ENCODE results near the gene XYLT1. TPM values are rescaled to one million over a fixed set of nuclear protein-coding genes. Genes with fewer than 3 reads are reported as not detected.

The XYLT1 gene
- total and polyA plus RNA-seq, 9 of the 15 experiments (the other 6 are each of a cell fraction or from before 2014, with no cell fraction given), result 0.03 to 0.09 (median 0.08) TPM; not detected in 6

DNA sequence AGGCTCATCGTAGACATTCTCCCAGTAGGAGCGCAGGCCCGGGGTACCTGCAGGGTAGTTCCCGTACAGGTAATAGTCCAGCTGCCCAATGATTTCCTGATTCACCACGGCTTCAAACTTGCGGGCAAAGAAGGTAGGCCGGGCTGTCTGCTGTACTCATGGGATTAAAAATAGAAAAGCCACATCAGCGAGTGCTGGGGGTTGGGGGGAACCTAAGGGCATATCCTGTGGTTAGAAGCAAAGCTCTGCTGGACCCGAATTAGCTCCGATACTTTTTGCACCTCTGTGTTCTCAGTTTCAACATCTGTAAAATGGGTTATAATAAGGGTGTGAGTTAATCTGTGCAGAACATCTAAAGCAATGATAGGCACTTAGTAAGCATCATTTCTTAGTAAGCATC lies 336.2 kb downstream of the XYLT1 start:
- Histone ChIP-seq H3K4me2 (ENCODE audit: insufficient read depth, low read length) (no peak overlapping the region), H3K9me3 (replicated peaks; ENCODE audit: control insufficient read depth, insufficient read depth, low read depth, low read length) (no peaks in the 10 kb centered on the region), H3K27me3 (ENCODE audit: control insufficient read depth in 2 of 2, insufficient read depth in 2 of 2, low read length in 2 of 2) (no peaks in the 10 kb centered on the region), H3K4me1 (replicated peaks in 1 of 2; ENCODE audit: control insufficient read depth in 2 of 2, insufficient read depth in 2 of 2, low read length in 2 of 2) (no peaks in the 10 kb centered on the region), H3K36me3 (ENCODE audit: control insufficient read depth, insufficient read depth, low read length) (peaks cover 3% of the 10 kb centered on the region; the same call in 1 of the 3 replicates), H3K27ac (ENCODE audit: extremely low read depth, low read depth, low read length) (no peak overlapping the region), H2AFZ (ENCODE audit: low read depth, low read length) (no peak overlapping the region), H3K79me2 (ENCODE audit: control insufficient read depth, insufficient read depth, low read length) (no peaks in the 10 kb centered on the region), H3K9me1 (ENCODE audit: control insufficient read depth, insufficient read depth, low read length) (no peaks in the 10 kb centered on the region), H4K20me1 (replicated peaks; ENCODE audit: control insufficient read depth, insufficient read depth, low read length) (peaks cover 40% of the 10 kb centered on the region), H3K9ac (ENCODE audit: insufficient read depth in 1 of 2, low read depth in 2 of 2, low read length in 2 of 2) (no peak overlapping the region), H3K4me3 (no peak overlapping the region)
- in situ Hi-C loops (cut with MboI) (no loop called here), intact Hi-C loops (cut with micrococcal nuclease) (no loop called here)
- ChIA-PET CTCF (ENCODE audit: low intra/inter-chr PET ratio) (no interaction called here), POLR2A (no interaction called here)
- FAIRE-seq (no peak), DNase-seq (ENCODE audit: extremely low read depth in 1 of 4, low spot score in 3 of 4) (no peak), ATAC-seq (no peak)
- no TSS peak for BruUV-seq (replicated peaks)
- 76% methylated on average over 10 of the region's 10 CpGs for WGBS (ENCODE audit: insufficient coverage, low coverage, missing lambda C conversion rate)
- TF ChIP-seq RBBP5 (IDR thresholded peaks at IDR 0.05; ENCODE audit: borderline replicate concordance, insufficient read depth, low read length, poor library complexity, severe bottlenecking) (no peak), SETDB1 (IDR thresholded peaks at IDR 0.05; ENCODE audit: low read length) (no peak), ZNF551 (CRISPR knock-in tag; IDR thresholded peaks at IDR 0.05) (no peak), CC2D1A (IDR thresholded peaks at IDR 0.05) (no peak), FOXK1 (CRISPR knock-in tag; IDR thresholded peaks at IDR 0.05; ENCODE audit: borderline replicate concordance) (no peak), TBL1XR1 (IDR thresholded peaks at IDR 0.05; ENCODE audit: low read length in 2 of 2) (no peak), PRMT5 (CRISPR knock-in tag; IDR thresholded peaks at IDR 0.05) (no peak), SNIP1 (IDR thresholded peaks at IDR 0.05; ENCODE audit: low read depth) (no peak), FOXJ2 (tag; IDR thresholded peaks at IDR 0.05) (no peak), NFYB (IDR thresholded peaks at IDR 0.05; ENCODE audit: extremely low read depth, insufficient read length) (no peak), GATAD2B (IDR thresholded peaks at IDR 0.05; ENCODE audit: borderline replicate concordance) (no peak), ZNF197 (CRISPR knock-in tag; IDR thresholded peaks at IDR 0.05; ENCODE audit: low read depth) (no peak), EP400 (IDR thresholded peaks at IDR 0.05) (no peak)
- TF ChIP-seq, protein P1, sequence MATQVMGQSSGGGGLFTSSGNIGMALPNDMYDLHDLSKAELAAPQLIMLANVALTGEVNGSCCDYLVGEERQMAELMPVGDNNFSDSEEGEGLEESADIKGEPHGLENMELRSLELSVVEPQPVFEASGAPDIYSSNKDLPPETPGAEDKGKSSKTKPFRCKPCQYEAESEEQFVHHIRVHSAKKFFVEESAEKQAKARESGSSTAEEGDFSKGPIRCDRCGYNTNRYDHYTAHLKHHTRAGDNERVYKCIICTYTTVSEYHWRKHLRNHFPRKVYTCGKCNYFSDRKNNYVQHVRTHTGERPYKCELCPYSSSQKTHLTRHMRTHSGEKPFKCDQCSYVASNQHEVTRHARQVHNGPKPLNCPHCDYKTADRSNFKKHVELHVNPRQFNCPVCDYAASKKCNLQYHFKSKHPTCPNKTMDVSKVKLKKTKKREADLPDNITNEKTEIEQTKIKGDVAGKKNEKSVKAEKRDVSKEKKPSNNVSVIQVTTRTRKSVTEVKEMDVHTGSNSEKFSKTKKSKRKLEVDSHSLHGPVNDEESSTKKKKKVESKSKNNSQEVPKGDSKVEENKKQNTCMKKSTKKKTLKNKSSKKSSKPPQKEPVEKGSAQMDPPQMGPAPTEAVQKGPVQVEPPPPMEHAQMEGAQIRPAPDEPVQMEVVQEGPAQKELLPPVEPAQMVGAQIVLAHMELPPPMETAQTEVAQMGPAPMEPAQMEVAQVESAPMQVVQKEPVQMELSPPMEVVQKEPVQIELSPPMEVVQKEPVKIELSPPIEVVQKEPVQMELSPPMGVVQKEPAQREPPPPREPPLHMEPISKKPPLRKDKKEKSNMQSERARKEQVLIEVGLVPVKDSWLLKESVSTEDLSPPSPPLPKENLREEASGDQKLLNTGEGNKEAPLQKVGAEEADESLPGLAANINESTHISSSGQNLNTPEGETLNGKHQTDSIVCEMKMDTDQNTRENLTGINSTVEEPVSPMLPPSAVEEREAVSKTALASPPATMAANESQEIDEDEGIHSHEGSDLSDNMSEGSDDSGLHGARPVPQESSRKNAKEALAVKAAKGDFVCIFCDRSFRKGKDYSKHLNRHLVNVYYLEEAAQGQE (IDR thresholded peaks at IDR 0.05; ENCODE audit: borderline replicate concordance), result no peak
- TF ChIP-seq, protein P1 (CRISPR knock-in tag; IDR thresholded peaks at IDR 0.05; ENCODE audit: low read depth), result no peak
- TF ChIP-seq, protein P2, sequence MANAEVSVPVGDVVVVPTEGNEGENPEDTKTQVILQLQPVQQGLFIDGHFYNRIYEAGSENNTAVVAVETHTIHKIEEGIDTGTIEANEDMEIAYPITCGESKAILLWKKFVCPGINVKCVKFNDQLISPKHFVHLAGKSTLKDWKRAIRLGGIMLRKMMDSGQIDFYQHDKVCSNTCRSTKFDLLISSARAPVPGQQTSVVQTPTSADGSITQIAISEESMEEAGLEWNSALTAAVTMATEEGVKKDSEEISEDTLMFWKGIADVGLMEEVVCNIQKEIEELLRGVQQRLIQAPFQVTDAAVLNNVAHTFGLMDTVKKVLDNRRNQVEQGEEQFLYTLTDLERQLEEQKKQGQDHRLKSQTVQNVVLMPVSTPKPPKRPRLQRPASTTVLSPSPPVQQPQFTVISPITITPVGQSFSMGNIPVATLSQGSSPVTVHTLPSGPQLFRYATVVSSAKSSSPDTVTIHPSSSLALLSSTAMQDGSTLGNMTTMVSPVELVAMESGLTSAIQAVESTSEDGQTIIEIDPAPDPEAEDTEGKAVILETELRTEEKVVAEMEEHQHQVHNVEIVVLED (CRISPR knock-in tag; IDR thresholded peaks at IDR 0.05), result no peak

Measured in K562 (cell line).